H1 (cell line): ENCODE data around the gene SPIRE1. TPM values are rescaled to one million over a fixed set of nuclear protein-coding genes. Genes with fewer than 3 reads are reported as not detected.

ENCODE experiments used
- CBX8 ChIP-seq: fragments of 300-800, 300-1000 bp; sonication (generic); IDR thresholded peaks from 2 replicates; pipeline ENCODE4 v1.7.1; 2016; ENCODE audit warnings: low read depth, low read length, borderline replicate concordance
- CHD1 ChIP-seq: IDR thresholded peaks from 2 replicates; pipeline ENCODE4 v1.6.1; 2012; ENCODE audit warnings: low read depth, low read length, improper control_type of control experiment
- CHD7 ChIP-seq: fragments of 300-600 bp; sonication (generic); IDR thresholded peaks from 2 replicates; pipeline ENCODE4 v1.7.1; 2012; ENCODE audit warnings: low read length, moderate library complexity, mild to moderate bottlenecking, inconsistent platforms; ENCODE audit not compliant: insufficient replicate concordance
- CTBP2 ChIP-seq: IDR thresholded peaks from 2 replicates; pipeline ENCODE4 v1.7.0; 2011; ENCODE audit warnings: borderline replicate concordance, mild to moderate bottlenecking, moderate library complexity, mixed read lengths, low read length; ENCODE audit not compliant: insufficient read depth, insufficient read length
- EZH2 ChIP-seq: fragments of 200-600 bp; sonication (generic); IDR thresholded peaks from 2 replicates; pipeline ENCODE4 v1.7.1; 2012; ENCODE audit warnings: low read depth, mild to moderate bottlenecking, moderate library complexity, low read length, inconsistent platforms; ENCODE audit not compliant: severe bottlenecking
- GTF2F1 ChIP-seq: IDR thresholded peaks from 2 replicates; pipeline ENCODE4 v1.6.1; 2012; ENCODE audit warnings: low read depth, low read length, improper control_type of control experiment, borderline replicate concordance
- JUN ChIP-seq: IDR thresholded peaks from 2 replicates; pipeline ENCODE4 v1.6.1; 2011; ENCODE audit warnings: low read depth, mild to moderate bottlenecking, improper control_type of control experiment, low read length
- PHF8 ChIP-seq: fragments of 200-600 bp; sonication (generic); conservative IDR thresholded peaks from 2 replicates; pipeline ENCODE4 v1.7.1; 2012; ENCODE audit warnings: low read depth, mild to moderate bottlenecking, inconsistent platforms, low read length, moderate library complexity
- SIX5 ChIP-seq: IDR thresholded peaks from 2 replicates; pipeline ENCODE4 v1.6.1; 2011; ENCODE audit warnings: mild to moderate bottlenecking, low read depth, low read length
- SP2 ChIP-seq: IDR thresholded peaks from 2 replicates; pipeline ENCODE4 v1.6.1; 2012; ENCODE audit warnings: mild to moderate bottlenecking, low read length, inconsistent platforms
- TAF7 ChIP-seq: optimal IDR thresholded peaks from 2 replicates; pipeline ENCODE3; 2011; ENCODE audit warnings: low read depth, mild to moderate bottlenecking, inconsistent platforms, low read length, moderate library complexity, borderline replicate concordance
- ZNF274 ChIP-seq: IDR thresholded peaks from 2 replicates; pipeline ENCODE4 v1.7.0; 2012; ENCODE audit warnings: low read length, borderline replicate concordance; ENCODE audit errors: extremely low read depth
- polyA plus RNA-seq, 7 experiments: library from polyadenylated mRNA; depleted of rRNA in 3 of 7; stranded (reverse) in 5 of 7; unstranded in 2 of 7; fragments of >200 nt in 5 of 7; fragments of 200-250 nt in 2 of 7; gene quantifications; 1 replicate in 5 of 7; 2 replicates in 1 of 7; 4 replicates in 1 of 7; pipeline versions ENCODE4 v1.2.1 to v1.2.3, GENCODE V29; 2011 to 2013; ENCODE audit warnings: missing spikeins in 2 of 7, mixed read lengths in 2 of 7
- total RNA-seq: library from RNA; stranded (reverse); fragmentation: NEBNext Ultra II Directional; extraction: Animal tissue kit (Norgen Biotek cat#: 25700); gene quantifications from 2 replicates; pipeline ENCODE4 v1.2.1, GENCODE V29; 2021

The SPIRE1 gene
- total and polyA plus RNA-seq, 2 of the 8 experiments (the other 6 are each of a cell fraction or from before 2014, with no cell fraction given): 6.0 to 21.5 TPM

DNA sequence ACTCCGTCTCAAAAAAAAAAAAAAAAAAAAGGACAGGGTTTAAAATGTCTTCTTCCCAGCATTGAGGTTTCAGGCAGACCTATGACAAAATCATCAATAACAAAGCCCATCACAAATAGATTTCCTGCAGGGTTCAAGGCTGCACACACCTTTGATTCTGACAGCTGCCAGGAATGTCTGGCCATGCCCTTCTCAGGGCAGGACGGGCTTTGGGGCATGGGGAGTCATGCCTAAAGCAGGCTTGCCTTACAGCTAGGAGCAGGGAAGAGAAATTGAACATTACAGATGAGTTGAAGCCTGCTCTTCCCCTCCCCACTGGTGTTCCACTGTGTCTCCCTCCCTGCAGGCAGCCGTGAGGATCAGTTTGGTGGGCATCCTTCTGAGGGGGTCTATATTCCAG is 246.5 kb downstream of the SPIRE1 start (continued):
- TF ChIP-seq CHD7 (no peak), JUN (no peak), CTBP2 (no peak), ZNF274 (no peak), CBX8 (no peak), SIX5 (no peak), TAF7 (no peak), CHD1 (no peak), EZH2 (no peak), SP2 (no peak), GTF2F1 (no peak), PHF8 (no peak)
